HG03342 (cell line): ENCODE data around the gene SLC12A5.

Source experiments
- ATAC-seq: cut with Tn5 transposase; IDR thresholded peaks from one replicate; pipeline ENCODE4 v1.9.1; 2021; ENCODE audit warnings: mild to moderate bottlenecking, moderate library complexity; ENCODE audit not compliant: unreplicated experiment

SLC12A5 gene

GRCh38 chr20:46051556-46052308 lies 22.7 kb downstream of the SLC12A5 start:
- ATAC-seq = no peak

- no peak for ATAC-seq
These were observed 24.4 kb downstream of the SLC12A5 start for GRCh38 chr20:46053416-46053815.

DNA sequence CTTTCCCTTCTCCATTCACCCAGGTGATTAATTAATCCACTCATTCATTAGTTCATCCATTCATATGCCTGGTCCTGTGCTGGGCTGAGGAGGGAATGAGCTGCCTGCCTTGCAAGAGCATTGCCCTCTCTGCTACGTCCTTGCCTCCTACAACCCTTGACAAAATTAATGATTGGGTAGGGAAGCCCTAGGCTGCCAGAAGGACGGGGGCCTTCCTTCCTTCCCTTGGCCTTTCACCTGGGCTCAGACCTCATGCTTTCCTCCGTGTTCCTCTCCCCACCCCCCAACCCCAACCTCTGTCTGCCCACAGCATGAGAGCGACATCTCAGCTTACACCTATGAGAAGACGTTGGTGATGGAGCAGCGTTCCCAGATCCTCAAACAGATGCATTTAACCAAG lies 25.6 kb downstream of the SLC12A5 start:
- no peak for ATAC-seq

- no peak for ATAC-seq
These were observed 26.3 kb downstream of the SLC12A5 start for GRCh38 chr20:46055269-46055668.

DNA sequence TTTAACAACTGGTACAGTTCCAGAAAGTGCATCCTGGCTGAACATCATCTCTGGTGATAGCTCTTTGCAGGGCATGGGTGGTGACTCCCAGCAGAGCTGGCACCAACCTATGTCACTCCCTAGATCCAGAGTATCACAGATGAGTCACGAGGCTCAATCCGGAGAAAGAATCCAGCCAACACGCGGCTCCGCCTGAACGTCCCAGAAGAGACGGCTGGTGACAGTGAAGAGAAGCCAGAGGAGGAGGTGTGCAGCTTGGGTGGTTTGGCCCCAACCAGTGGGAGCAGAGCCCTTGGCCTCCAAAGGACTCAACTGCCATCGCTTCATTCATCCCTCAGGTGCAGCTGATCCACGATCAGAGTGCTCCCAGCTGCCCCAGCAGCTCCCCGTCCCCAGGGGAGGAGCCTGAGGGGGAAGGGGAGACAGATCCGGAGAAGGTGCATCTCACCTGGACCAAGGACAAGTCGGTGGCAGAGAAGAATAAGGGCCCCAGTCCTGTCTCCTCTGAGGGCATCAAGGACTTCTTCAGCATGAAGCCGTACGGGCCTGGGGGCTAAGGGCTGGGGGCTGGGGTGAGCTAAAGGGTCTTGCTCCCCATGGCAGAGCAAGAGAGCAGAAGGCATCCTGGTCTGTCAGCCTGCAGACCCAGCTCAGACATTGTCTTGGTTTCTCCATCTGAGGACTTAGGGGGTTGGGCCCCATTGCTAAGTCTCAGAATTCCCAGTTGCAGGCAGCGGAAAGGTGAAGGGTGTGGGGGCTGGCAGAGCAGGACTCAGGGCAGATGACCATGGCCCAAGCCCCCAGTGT lies 27.2 kb downstream of the SLC12A5 start:
- ATAC-seq = no peak

GRCh38 chr20:46056970-46057855 lies 28.2 kb downstream of the SLC12A5 start:
- ATAC-seq = no peak

DNA sequence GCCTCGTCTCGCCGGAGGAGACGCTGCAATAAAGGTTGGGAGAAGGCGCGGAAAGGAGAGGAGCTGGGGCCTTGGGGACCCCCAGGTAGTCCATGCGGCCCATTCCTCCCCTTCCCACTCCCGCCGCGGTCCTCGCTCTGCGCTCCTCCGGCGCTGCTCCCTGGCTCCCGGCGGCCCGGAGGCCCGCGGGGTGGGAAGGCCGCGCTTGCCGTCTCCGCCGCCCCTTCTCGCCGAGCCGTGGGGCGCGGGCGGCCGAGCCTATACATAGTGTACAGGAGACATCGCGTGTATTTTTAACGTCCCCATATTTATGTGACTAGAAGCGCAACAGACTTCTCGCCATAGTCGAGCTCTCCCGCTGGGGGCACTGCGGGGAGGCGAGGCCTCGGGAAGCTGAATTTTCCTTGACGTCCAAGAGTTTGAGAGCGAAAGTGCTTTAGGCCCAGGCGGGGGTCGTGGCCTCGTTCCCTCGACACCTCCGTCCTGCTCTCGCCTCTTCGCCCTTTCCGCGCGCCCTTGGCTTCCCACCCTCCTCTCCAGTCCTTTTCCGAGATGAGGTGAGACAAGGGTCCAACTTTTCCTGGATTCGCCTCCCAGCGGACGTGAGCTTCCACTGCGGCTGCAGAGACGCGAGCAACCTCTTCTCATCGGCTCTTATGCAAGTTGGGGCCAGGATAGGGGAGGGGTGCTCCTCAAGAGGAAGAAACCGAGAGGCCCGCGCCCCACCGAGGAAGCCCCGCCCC lies 29.0 kb downstream of the SLC12A5 start:
- ATAC-seq = no peak

DNA sequence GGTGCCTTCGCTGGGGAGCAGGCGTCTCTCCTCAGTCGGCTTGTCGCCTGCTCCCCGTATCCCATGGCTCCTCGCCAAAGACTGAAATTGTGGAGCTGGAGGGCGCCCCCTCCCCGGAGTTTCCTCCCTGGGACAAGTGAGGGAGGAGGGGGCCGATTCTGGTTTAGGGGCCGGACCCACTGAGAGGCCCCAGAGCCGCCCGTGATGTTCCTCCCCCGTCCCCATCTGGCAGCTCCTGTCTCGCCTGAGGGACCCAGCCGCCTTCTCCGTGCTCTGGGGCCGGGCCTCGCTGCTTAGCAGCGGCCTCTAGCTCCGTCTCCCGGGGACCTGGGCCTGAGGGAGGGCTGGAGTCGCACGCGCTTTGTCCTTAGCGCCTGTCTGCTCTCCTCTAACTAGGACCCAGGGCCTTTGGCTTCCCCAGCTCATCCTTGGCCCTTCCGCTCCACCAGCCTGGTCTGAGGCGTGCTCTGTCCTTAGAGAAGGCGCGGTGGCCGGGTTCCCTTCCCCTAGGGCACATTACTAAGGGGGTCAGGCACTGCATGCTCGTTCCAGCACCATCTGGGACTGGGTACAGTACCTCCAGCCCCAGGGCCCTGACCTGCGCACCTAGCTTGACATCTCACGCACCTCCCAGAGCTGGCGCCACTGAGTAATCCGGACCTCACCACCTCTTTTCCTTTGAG lies 29.7 kb downstream of the SLC12A5 start:
- no peak for ATAC-seq

DNA sequence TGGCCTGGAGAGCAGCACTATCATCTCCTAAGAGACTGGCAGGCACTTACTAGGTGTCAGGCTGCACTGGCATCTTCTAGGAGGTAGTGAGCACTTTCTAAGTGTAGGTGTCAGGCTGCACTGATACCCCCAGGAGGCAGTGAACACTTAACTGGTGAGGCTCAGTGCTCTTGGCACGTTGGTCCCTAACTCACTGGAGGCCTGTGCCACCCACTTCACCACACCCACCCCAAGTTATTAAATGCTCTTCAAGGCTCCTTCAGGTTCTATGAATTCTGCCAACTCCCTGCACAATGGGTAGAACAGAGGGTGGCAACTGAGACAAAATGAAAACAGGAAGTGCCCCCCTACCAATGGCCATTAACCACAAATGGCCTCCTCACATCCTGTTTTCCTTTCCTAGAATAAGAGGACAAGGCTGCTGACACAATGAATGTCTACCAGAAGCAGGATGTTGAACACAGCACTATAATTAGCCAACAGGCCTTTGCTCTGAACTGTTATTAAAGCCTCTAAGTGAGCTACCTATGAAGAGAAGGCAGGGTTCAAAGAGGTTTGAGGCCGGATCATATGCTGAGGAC lies 31.4 kb downstream of the SLC12A5 start:
- ATAC-seq = no peak

GRCh38 chr20:46060975-46061374 lies 32.0 kb downstream of the SLC12A5 start:
- no peak for ATAC-seq

DNA sequence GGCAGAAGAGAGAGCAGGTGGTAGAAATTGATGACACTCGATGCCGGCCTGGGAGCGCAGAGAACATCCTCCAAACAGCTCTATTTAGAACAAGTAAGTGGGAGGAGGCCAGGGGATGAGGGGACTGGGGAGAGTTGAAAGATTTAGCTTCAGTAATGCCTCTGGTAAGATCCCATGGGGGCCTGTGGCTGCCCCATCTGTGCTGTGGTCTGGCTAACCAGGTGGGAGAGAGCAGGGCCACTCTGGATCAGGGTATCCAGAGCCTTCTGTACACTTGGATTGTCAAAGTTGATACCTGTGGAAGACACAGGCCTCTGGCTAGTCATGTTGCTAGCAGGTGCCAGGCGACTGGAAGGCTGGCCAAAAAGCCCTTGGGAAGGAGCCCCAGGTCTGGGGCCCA lies 33.1 kb downstream of the SLC12A5 start:
- ATAC-seq = no peak

- ATAC-seq = no peak
These were observed 33.6 kb downstream of the SLC12A5 start for GRCh38 chr20:46062621-46063020.

GRCh38 chr20:46063151-46063550 lies 34.1 kb downstream of the SLC12A5 start:
- ATAC-seq = no peak

- no peak for ATAC-seq
These were observed 34.6 kb downstream of the SLC12A5 start for GRCh38 chr20:46063652-46064054.

- no peak for ATAC-seq
These were observed 36.0 kb downstream of the SLC12A5 start for GRCh38 chr20:46065006-46065405.

- ATAC-seq = no peak
These were observed 36.7 kb downstream of the SLC12A5 start for GRCh38 chr20:46065691-46066090.

- no peak for ATAC-seq
These were observed 41.3 kb downstream of the SLC12A5 start for GRCh38 chr20:46070215-46070900.

- no peak for ATAC-seq
These were observed 42.6 kb downstream of the SLC12A5 start for GRCh38 chr20:46071573-46071972.

DNA sequence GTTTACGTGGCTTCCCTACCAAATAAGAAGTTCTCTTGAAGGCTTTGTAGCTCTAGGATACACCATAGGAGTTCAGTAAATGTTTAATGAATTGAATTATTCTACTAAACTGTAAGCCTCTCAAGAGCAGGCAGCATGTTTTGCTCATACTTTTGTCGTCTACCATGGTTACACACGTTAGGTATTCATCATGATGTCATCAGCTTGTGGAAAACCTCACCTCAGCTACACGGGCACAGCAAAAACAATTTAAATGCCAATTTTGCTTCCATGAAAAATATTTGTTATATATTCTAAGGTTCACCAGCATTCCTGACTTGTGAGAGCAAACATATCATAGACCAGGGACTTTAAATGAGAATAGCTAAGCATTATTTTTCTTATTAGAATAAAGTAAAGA lies 44.0 kb downstream of the SLC12A5 start:
- no peak for ATAC-seq
